Activated T-cell treated with anti-CD3 and anti-CD28 coated beads, Interleukin-2, amount 50 U/mL, for 4 hours (primary cell): ENCODE data around the gene NKIRAS2. TPM values are rescaled to one million over a fixed set of nuclear protein-coding genes. Genes with fewer than 3 reads are reported as not detected.
A peak's percentile ranks its signal among the peaks of the same experiment; 100 is the strongest.

ENCODE experiments used
- ATAC-seq, 2 donors: fragments of 200-7000 bp; cut with Tn5 transposase; one replicate each; pipeline ENCODE4 v1.10.0; 2021
- DNase-seq: peaks from one replicate; pipeline ENCODE4 v3.0.0-alpha.2; 2020
- H3K27me3 Mint-ChIP-seq: one replicate; pipeline ENCODE4 v1.8.0; 2021; ENCODE audit warnings: low read depth, mixed read lengths
- H3K36me3 Mint-ChIP-seq: one replicate; pipeline ENCODE4 v1.8.0; 2022; ENCODE audit warnings: mixed read lengths; ENCODE audit not compliant: insufficient read depth
- H3K4me1 Mint-ChIP-seq: one replicate; pipeline ENCODE4 v1.8.0; 2021; ENCODE audit warnings: low read depth, mixed read lengths
- H3K4me3 Mint-ChIP-seq: one replicate; pipeline ENCODE4 v1.8.0; 2021; ENCODE audit warnings: mild to moderate bottlenecking, moderate library complexity, mixed read lengths
- H3K9me3 Mint-ChIP-seq: one replicate; pipeline ENCODE4 v1.8.0; 2021; ENCODE audit warnings: mixed read lengths
- total RNA-seq, 3 donors: library from RNA; stranded (reverse); gene quantifications; one replicate each; pipeline ENCODE4 v1.2.1, GENCODE V29; 2021

NKIRAS2 gene
- total RNA-seq: 10 to 100 TPM; 33.4 to 35.8 (median 34.2) TPM

GRCh38 chr17:42019509-42020404 lies at the start of gene NKIRAS2:
TSS of gene NKIRAS2 (plus strand) at chr17:42020090. CDS start at chr17:42021578, 1,488 bp downstream.
- Mint-ChIP-seq H3K36me3 (peaks cover 14% of the 10 kb centered on the region), H3K27me3 (no peaks in the 10 kb centered on the region), H3K4me1 (peaks cover 52% of the 10 kb centered on the region), H3K4me3 (peak within 1 kb of the TSS; percentile 99), H3K9me3 (no peaks in the 10 kb centered on the region)
- DNase-seq (peak; percentile 91), ATAC-seq (peak; percentile 74 to 77)

- Mint-ChIP-seq H3K4me1 (peaks cover 26% of the 10 kb centered on the region), H3K27me3 (no peaks in the 10 kb centered on the region), H3K36me3 (peaks cover 21% of the 10 kb centered on the region), H3K4me3 (no peak overlapping the region), H3K9me3 (no peaks in the 10 kb centered on the region)
- DNase-seq (no peak), ATAC-seq (no peak)
These were observed 49.0 kb upstream of the NKIRAS2 start for GRCh38 chr17:41970901-41971331.

DNA sequence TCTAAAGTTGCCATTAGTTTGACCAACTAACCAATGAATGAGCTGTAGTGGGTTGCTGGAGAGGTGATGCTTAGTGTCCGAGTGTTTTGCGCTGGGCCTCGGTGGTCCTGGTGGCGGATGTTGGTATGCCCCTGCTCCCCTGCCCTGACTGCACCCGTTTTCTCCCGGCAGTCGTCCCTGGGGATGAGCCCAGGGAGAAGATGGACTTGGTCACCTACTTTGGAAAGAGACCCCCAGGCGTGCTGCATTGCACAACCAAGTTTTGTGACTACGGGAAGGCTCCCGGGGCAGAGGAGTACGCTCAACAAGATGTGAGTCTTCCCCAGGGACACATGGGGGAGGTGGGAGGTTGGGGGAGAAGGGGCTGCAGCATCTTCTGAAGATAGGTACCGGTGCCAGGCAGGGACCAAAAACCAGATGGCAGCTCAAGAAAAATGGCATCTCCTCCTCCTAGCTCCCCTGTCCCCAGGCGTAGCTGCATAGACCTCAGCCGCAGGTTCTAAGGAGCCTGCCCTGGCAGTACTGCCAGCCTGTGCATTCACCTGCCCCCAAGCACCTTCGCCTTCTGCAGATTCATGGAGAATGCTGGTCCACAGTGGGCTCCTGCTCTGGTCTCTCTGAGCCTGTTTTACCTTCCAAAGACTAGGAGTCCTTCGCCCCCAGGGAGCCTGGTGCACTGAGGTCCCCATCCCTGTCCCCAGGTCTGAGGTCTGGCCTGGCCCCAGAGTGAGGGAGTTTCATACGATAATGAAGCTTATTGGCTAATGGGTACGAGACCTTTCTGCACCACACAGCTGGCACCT lies 48.0 kb upstream of the NKIRAS2 start:
- Mint-ChIP-seq H3K4me1 (peaks cover 27% of the 10 kb centered on the region), H3K4me3 (no peak overlapping the region), H3K9me3 (no peaks in the 10 kb centered on the region), H3K27me3 (no peaks in the 10 kb centered on the region), H3K36me3 (peaks cover 26% of the 10 kb centered on the region)
- no peak for DNase-seq
- ATAC-seq: no peak

GRCh38 chr17:41972571-41973407 lies 47.1 kb upstream of the NKIRAS2 start:
- ATAC-seq (no peak), DNase-seq (no peak)
- H3K36me3 Mint-ChIP-seq: peaks cover 33% of the 10 kb centered on the region
- no peaks in the 10 kb centered on the region for H3K27me3 Mint-ChIP-seq
- no peak overlapping the region for H3K4me3 Mint-ChIP-seq
- H3K4me1 Mint-ChIP-seq: peaks cover 24% of the 10 kb centered on the region
- H3K9me3 Mint-ChIP-seq: no peaks in the 10 kb centered on the region

DNA sequence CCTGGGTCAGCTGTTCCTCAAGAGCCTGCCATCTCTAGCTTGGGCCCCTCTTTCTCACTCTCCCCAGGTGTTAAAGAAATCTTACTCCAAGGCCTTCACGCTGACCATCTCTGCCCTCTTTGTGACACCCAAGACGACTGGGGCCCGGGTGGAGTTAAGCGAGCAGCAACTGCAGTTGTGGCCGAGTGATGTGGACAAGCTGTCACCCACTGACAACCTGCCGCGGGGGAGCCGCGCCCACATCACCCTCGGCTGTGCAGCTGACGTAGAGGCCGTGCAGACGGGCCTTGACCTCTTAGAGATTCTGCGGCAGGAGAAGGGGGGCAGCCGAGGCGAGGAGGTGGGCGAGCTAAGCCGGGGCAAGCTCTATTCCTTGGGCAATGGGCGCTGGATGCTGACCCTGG lies 46.5 kb upstream of the NKIRAS2 start:
- DNase-seq (no peak), ATAC-seq (no peak)
- peaks cover 36% of the 10 kb centered on the region for H3K36me3 Mint-ChIP-seq
- H3K4me1 Mint-ChIP-seq: peaks cover 20% of the 10 kb centered on the region
- no peaks in the 10 kb centered on the region for H3K27me3 Mint-ChIP-seq
- no peaks in the 10 kb centered on the region for H3K9me3 Mint-ChIP-seq
- H3K4me3 Mint-ChIP-seq: no peak overlapping the region

GRCh38 chr17:41974031-41974430 lies 45.9 kb upstream of the NKIRAS2 start:
- Mint-ChIP-seq H3K4me3 (no peak overlapping the region), H3K36me3 (peaks cover 36% of the 10 kb centered on the region), H3K4me1 (peaks cover 20% of the 10 kb centered on the region), H3K9me3 (no peaks in the 10 kb centered on the region), H3K27me3 (no peaks in the 10 kb centered on the region)
- no peak for DNase-seq
- no peak for ATAC-seq

DNA sequence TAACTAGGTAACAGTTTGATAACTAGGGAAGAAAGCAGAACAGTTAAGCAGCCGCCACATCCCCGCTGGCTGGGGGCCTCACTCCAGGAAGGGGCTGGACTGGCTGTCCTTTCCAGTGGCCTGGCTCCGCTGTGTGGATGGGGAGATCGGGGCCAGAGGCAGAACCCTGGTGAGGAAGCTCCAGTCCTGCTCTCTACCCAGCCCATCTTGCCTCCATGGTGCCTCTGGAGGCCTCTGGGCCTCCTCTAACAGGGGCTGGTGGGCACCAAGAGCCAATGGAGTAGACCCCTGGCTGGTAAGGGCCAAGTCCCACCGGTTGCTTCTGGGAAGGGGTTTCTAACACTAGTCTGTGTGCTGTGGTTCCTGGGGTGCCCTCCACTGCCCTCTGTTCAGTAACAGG lies 45.2 kb upstream of the NKIRAS2 start:
- no peak overlapping the region for H3K4me3 Mint-ChIP-seq
- H3K36me3 Mint-ChIP-seq: peaks cover 35% of the 10 kb centered on the region
- H3K9me3 Mint-ChIP-seq: no peaks in the 10 kb centered on the region
- H3K4me1 Mint-ChIP-seq: peaks cover 18% of the 10 kb centered on the region
- ATAC-seq: no peak
- no peaks in the 10 kb centered on the region for H3K27me3 Mint-ChIP-seq
- no peak for DNase-seq

- peaks cover 33% of the 10 kb centered on the region for H3K36me3 Mint-ChIP-seq
- ATAC-seq: no peak
- no peaks in the 10 kb centered on the region for H3K9me3 Mint-ChIP-seq
- DNase-seq: no peak
- peaks cover 16% of the 10 kb centered on the region for H3K4me1 Mint-ChIP-seq
- no peaks in the 10 kb centered on the region for H3K27me3 Mint-ChIP-seq
- H3K4me3 Mint-ChIP-seq: no peak overlapping the region
These were observed 44.5 kb upstream of the NKIRAS2 start for GRCh38 chr17:41975099-41976083.

- no peak for ATAC-seq
- no peaks in the 10 kb centered on the region for H3K27me3 Mint-ChIP-seq
- peaks cover 35% of the 10 kb centered on the region for H3K36me3 Mint-ChIP-seq
- peaks cover 12% of the 10 kb centered on the region for H3K4me1 Mint-ChIP-seq
- H3K9me3 Mint-ChIP-seq: no peaks in the 10 kb centered on the region
- DNase-seq: no peak
- H3K4me3 Mint-ChIP-seq: no peak overlapping the region
These were observed 43.6 kb upstream of the NKIRAS2 start for GRCh38 chr17:41976142-41976768.

DNA sequence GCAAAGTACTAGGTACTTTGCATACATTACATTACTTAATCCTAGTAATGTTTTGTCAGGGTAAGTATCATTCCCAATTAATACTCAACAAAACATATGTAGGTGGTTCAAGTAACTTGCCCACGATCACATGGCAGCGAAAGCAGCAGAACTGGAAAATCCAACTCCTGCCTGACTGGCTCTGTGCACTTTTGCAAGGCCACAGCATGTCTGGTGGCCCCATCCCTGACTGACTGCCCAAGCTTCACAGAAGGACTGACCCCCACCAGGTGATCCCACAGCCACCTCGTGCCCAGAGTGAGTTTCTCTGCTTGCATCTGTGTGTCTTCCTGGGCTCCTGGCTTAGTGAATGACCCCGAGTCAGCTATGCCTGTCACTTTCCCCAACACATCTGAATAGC lies 41.9 kb upstream of the NKIRAS2 start:
- Mint-ChIP-seq H3K4me1 (peaks cover 6% of the 10 kb centered on the region), H3K4me3 (no peak overlapping the region), H3K9me3 (no peaks in the 10 kb centered on the region), H3K36me3 (peaks cover 37% of the 10 kb centered on the region), H3K27me3 (no peaks in the 10 kb centered on the region)
- DNase-seq: no peak
- ATAC-seq: no peak

- Mint-ChIP-seq H3K4me1 (peaks cover 3% of the 10 kb centered on the region), H3K36me3 (peaks cover 40% of the 10 kb centered on the region), H3K9me3 (no peaks in the 10 kb centered on the region)
These were observed 37.7 kb upstream of the NKIRAS2 start for GRCh38 chr17:41982026-41982760.

GRCh38 chr17:41984454-41984853 lies 35.4 kb upstream of the NKIRAS2 start:
- Mint-ChIP-seq H3K36me3 (peaks cover 47% of the 10 kb centered on the region), H3K4me1 (peaks cover 5% of the 10 kb centered on the region), H3K4me3 (no peak overlapping the region), H3K27me3 (no peaks in the 10 kb centered on the region), H3K9me3 (no peaks in the 10 kb centered on the region)
- DNase-seq: no peak
- no peak for ATAC-seq

More at GRCh38 chr17:41982026-41982760, 37.7 kb upstream of the NKIRAS2 start:
- no peak for ATAC-seq
- Mint-ChIP-seq H3K4me3 (no peak overlapping the region), H3K27me3 (no peaks in the 10 kb centered on the region)
- no peak for DNase-seq
